GM10266 (cell line): ENCODE results near the gene CATSPERZ.

Experiments used
- DNase-seq: peaks from one replicate; pipeline ENCODE4 v3.0.0; 2012; ENCODE audit errors: extremely low spot score
- TF ChIP-seq, protein P1 (sequence below): IDR thresholded peaks from 2 replicates; pipeline ENCODE4 v1.5.1; 2012; ENCODE audit warnings: mild to moderate bottlenecking, low read depth; ENCODE audit not compliant: control insufficient read depth, insufficient read depth; ENCODE audit errors: missing control alignments

The CATSPERZ gene

DNA sequence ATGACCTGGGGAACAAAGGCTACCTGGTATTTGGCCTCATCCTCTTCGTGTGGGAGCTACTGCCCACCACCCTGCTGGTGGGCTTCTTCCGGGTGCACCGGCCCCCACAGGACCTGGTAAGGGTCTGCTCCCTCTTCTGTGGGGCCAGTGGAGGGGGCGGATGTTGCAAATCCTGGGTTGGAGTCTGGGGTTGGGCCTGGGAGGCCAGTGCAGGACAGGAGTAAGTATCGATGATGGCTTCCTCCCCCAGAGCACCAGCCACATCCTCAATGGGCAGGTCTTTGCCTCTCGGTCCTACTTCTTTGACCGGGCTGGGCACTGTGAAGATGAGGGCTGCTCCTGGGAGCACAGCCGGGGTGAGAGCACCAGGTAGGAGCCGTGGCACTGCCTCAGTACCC is 11.8 kb upstream of the CATSPERZ start:
- DNase-seq, result no peak
- TF ChIP-seq, protein P1, sequence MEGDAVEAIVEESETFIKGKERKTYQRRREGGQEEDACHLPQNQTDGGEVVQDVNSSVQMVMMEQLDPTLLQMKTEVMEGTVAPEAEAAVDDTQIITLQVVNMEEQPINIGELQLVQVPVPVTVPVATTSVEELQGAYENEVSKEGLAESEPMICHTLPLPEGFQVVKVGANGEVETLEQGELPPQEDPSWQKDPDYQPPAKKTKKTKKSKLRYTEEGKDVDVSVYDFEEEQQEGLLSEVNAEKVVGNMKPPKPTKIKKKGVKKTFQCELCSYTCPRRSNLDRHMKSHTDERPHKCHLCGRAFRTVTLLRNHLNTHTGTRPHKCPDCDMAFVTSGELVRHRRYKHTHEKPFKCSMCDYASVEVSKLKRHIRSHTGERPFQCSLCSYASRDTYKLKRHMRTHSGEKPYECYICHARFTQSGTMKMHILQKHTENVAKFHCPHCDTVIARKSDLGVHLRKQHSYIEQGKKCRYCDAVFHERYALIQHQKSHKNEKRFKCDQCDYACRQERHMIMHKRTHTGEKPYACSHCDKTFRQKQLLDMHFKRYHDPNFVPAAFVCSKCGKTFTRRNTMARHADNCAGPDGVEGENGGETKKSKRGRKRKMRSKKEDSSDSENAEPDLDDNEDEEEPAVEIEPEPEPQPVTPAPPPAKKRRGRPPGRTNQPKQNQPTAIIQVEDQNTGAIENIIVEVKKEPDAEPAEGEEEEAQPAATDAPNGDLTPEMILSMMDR, result no peak

DNA sequence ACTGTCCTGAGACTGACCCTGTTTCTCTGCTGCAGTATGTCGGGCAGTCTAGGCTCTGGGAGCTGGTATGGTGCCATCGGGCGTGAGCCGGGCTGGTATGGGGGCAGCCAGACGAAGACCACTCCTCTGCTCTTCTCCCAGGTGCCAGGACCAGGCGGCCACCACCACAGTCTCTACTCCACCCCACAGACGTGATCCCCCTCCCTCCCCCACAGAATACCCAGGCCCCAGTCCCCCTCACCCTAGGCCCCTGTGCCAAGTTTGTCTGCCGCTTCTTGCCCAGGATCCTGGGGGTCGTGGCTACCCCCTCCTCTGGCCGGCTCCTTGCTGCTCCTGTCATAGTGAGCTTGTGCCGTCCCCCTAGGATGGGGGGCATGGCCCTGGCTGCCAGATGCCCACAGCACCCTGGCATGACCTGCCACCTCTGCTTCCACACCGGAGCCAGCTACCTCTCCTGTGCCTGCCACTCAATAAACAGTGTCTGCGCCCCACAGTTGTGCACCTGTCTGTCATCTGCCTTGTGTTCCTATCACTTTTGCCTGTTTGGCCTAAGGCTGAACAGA is 11.1 kb upstream of the CATSPERZ start:
- TF ChIP-seq, protein P1, result no peak
- no peak for DNase-seq

DNA sequence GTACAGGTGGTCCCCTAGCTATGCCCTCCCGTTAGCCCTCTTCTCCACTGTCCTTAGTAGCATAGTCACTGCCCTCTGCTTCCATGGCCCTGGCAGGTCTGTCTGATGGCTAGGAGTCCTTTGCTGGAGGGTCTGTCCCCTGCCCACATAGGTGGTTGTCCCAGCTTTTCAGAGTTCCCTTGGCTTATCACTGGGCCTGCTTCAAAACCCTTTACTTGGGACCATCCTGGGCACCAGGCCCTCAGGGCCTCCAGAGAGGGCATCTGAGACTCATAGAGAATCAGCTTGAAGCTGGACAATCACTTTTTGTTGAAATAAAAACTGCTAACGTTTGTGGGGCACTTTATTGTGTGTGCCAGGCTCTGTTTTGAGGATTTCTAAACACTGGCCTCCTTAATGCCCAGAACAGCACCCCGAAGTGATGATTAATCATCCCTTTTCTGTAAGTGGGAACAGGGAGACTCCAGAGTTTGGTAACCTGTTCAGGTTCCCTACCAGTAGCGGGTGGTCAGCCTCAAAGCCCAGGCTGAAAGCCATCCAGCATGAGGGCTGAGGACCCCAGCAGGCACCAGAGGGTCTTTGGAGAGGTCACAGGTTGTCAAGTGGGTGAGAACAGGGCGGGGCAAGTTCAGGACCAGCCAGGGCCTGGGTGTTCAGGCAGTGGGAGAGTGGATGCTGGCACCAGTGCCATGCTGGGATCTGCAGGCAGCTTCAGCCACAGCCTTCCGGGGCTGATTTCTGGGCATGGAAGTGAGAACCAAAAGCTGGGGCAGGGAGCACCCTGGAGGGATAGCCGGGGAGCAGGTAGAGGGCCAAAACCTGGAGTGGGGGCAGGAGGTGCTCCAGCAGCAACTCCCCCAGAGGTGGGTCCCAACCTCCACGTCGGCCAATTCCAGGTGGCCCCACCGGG is 9.6 kb upstream of the CATSPERZ start:
- TF ChIP-seq, protein P1, result no peak
- DNase-seq, result no peak

DNA sequence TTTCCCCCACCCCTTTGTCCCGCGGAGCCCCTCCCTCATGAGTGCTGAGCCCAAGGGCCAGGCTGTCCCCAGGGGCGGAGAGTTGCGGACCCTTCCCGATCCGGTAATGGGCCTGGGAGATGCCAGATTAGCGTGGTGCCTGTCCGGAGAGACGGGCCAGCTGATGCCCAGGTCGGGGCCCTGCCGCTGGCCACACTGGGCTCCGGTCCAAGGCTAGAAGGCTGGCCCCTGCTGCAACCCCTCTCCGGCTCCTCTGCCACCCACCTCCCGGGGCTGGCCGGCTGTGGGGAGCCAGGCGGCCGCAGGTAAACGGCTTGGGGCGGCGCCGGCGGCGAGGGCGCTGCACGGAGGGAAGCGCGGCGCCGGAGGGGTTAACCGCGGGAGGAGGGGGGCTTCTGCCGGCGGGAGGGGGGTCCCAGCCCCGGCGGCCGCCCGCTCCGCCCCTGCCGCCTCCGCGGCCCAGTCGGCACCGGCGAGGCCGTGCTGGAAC is 8.9 kb upstream of the CATSPERZ start, which contains the start of gene KCNK4:
KCNK4 (plus strand) TSS at position 41 of the 490 bp plus-strand sequence. CDS start 1,717 bp downstream, outside the sequence.
- TF ChIP-seq, protein P1, result no peak
- DNase-seq, result no peak

DNA sequence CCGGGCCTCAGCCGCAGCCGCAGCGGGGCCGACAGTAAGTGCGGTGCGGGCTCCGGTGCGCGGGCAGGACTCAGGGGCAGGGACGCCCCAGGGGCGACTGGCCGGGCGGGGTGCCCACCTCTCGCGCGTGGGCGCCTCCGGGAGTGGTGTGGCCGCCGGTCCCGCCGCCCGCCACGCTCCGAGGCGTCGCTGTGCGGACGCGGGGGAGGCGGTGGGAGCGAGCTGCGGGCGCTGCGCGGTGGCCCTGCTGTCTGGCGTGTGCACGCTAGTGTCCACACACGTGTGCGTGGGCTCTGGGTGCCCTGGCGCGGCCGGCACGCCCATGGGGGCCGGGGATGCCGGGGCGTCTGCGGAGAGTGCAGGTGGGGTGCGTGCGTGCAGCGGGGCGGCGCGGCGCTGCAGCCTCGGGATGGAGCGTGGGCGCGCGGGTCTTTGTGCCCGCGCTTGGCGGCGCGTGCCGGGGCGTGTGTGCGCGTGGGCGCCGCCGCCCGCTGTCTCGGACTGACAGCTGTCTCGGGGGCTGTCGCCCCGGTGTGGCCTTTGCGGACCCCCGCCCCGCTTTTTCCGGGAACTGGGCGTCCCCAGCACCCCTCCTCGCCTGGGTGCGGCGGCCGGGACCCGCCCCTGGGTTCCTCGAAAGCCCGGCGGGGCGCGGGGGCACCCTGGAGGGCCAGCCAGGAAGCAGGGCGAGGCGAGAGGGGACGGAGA is 8.3 kb upstream of the CATSPERZ start:
- TF ChIP-seq, protein P1, result no peak
- no peak for DNase-seq

DNA sequence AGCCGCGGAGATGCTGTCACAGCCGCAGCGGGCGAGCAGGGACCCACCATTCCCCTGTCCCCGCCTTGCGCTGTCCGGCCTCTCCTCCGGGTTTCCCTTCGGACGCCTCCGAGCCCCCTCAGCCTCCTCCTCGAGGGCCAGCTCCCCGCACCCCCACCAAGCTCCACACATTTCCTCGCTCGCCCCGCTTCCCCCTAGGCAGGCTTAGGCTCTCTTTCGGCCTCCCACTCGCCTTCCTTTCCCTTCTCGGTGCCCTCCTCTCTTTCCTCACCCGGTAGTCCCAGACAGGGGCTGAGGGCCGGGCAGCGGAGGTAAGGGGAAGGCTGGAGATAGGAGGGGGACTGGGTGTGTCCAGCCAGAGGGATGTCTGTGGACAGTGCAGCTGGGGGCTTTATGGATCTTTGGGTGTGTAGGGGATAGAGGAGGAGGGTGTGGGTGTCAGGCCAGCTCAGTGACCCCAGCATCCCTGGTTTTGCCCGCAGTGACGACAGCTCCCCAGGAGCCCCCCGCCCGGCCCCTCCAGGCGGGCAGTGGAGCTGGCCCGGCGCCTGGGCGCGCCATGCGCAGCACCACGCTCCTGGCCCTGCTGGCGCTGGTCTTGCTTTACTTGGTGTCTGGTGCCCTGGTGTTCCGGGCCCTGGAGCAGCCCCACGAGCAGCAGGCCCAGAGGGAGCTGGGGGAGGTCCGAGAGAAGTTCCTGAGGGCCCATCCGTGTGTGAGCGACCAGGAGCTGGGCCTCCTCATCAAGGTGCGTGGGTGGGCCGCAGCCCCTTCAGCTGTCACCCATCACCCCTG is 7.5 kb upstream of the CATSPERZ start:
- no peak for DNase-seq
- TF ChIP-seq, protein P1, result no peak
